GM18508 (cell line): ENCODE measurements around the gene TMEM134.

Experiments
- ATAC-seq: cut with Tn5 transposase; IDR thresholded peaks from one replicate; pipeline ENCODE4 v1.9.1; 2021; ENCODE audit warnings: moderate number of reproducible peaks; ENCODE audit not compliant: insufficient read depth, unreplicated experiment

The TMEM134 gene

GRCh38 chr11:67500831-67501715 lies 32.0 kb upstream of the TMEM134 start:
- ATAC-seq: no peak

GRCh38 chr11:67500484-67500821 lies 31.4 kb upstream of the TMEM134 start:
- ATAC-seq: no peak

DNA sequence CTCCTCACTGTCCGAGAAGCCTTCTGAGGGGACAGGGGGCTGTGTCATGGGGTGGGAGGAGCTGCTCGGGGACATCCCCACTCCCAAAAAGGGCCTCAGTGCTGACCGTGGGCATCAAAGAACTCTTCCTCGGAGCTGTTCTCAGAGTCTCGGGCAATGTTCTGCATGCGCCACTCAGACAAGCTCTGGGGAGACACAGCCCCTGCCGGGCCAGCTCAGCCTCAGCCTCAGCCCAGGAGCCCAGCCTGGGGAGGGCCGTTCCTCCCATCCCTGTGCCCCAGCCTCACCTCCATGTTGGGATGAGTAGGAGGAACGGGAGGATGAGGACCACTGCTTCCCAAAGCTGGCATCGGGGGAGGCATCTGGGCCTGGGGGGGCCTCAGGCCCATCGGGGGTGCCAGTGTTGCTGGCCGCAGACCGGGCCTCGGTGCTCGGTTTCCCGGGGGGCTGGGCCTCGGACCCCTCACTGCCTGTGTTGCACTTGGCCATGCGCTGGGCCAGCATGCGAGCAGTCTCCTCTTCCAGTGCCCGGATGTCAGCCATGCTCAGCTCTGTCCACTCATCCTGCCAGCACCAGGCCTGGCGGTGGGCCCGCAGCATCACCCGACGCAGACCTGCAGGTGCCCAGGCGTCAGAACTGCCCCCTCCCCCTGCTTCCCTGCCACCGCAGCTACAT lies 30.9 kb upstream of the TMEM134 start:
- ATAC-seq: no peak

GRCh38 chr11:67498544-67498972 lies 29.5 kb upstream of the TMEM134 start:
- no peak for ATAC-seq

- ATAC-seq: no peak
Observed at GRCh38 chr11:67497656-67498291, 28.7 kb upstream of the TMEM134 start.

GRCh38 chr11:67496113-67496512 lies 27.1 kb upstream of the TMEM134 start:
- no peak for ATAC-seq

- no peak for ATAC-seq
Observed at GRCh38 chr11:67495234-67496005, 26.4 kb upstream of the TMEM134 start.

- ATAC-seq: no peak
Observed at GRCh38 chr11:67494371-67495233, 25.6 kb upstream of the TMEM134 start.

DNA sequence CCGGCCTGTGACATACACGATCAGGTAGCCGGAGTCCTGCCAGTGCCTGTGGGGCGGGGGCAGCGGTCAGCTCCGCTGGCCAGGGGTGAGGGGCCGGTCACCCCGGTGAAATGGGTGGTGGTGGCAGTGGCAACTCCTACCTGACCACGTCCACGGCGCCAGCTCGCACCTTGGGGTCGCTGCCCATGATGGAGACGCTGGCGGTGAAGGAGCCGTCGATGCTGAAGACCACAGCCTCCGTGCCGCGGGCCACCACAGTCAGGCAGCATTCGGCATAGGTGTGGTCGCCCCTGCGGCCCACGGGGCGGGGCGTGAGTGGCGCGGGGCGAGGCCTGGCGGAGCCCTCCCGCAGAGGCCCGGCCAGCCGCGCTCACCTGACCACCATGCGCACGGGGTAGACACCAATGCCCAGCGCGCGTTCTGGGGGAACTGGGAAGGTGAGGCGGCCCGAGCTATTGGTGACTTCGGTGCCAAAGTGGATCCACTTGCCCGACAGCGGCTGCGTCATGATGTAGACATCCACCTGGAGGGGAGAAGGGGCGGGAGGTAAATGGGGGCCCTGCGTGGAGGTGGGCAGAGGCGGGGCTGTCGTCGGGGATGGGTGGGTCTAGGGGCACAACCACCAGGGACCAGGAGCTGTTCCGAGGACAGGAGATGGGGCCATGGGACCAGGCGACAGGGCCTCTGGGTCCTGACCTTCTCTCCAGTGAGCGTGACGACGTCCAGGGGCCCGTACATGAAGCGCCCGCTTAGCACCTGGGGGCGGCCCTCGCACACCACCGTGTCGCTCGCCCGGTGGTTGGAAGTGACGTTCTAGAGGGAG lies 24.7 kb upstream of the TMEM134 start:
- ATAC-seq: no peak

- ATAC-seq: no peak
Observed at GRCh38 chr11:67492801-67493547, 23.9 kb upstream of the TMEM134 start.

- ATAC-seq: no peak
Observed at GRCh38 chr11:67492069-67492727, 23.1 kb upstream of the TMEM134 start.

GRCh38 chr11:67491276-67492068 lies 22.4 kb upstream of the TMEM134 start:
- ATAC-seq: no peak

- ATAC-seq: no peak
Observed at GRCh38 chr11:67490727-67491065, 21.6 kb upstream of the TMEM134 start.

- ATAC-seq: no peak
Observed at GRCh38 chr11:67489885-67490726, 21.1 kb upstream of the TMEM134 start.

DNA sequence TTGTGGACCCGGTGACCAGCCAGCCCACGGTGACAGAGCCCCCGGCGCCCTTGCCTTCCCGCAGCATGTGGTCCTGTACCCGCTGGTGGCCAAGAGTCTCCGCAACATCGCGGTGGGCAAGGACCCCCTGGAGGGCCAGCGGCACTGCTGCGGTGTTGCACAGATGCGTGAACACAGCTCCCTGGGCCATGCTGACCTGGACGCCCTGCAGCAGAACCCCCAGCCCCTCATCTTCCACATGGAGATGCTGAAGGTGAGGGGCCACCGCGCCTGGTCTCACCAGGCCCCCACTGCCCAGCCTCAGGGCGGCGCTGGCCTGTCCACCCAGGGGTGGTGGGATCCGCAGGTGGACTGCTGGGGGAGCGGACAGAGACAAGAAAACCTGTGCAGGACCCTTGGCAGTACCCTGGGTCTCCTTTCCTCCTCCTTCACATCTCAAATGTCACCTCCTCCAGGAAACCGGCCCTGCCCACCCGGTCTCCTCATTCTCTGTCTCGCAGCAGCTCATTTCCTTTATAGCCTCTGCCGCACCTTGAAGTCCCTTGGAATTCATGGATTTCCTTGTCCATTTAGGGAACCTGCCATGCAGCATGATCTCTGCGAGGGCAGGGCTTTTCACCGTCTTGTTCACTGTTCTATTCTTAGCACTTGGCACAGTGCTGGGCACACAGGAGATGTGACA lies 20.3 kb upstream of the TMEM134 start:
- no peak for ATAC-seq
